HCT116 (cell line): ENCODE data around the gene CLEC11A. TPM values are rescaled to one million over a fixed set of nuclear protein-coding genes. Genes with fewer than 3 reads are reported as not detected.

ENCODE experiments used
- ATAC-seq: fragments of 200-7000 bp; cut with Tn5 transposase; 2 replicates; pipeline ENCODE4 v1.9.1; 2020; ENCODE audit warnings: mild to moderate bottlenecking, moderate library complexity
- BruUV-seq: library from RNA; stranded (reverse); fragments of 400-500 nt; replicated peaks from 2 replicates; lab custom pipeline; 2021; lab: Mats Ljungman, UMichigan
- CTCF ChIA-PET: fragments of 300-600 bp; sonication (Branson Sonifier 250); formaldehyde crosslinking; loops from one replicate; lab custom pipeline; 2021; ENCODE audit warnings: antibody characterized with exemption; lab: Charles Lee
- POLR2A ChIA-PET: fragments of 300-600, 350-600 bp; sonication (Branson Sonifier 250); formaldehyde crosslinking; loops from one replicate; lab custom pipeline; 2021; ENCODE audit warnings: antibody characterized with exemption; lab: Charles Lee
- RAD21 ChIA-PET, 2 experiments: fragments of 300-600 bp; sonication (Branson Sonifier 250); formaldehyde crosslinking; loops; one replicate each; lab custom pipeline; 2023; ENCODE audit warnings: low total read pairs in 2 of 2; ENCODE audit not compliant: uncharacterized antibody in 2 of 2, unreplicated experiment in 2 of 2, low non-redundant PET in 1 of 2; lab: Charles Lee
- DNase-seq: peaks from one replicate; pipeline ENCODE4 v3.0.0-alpha.2; 2010; ENCODE audit warnings: low read depth, low spot score
- H2AFZ ChIP-seq: fragments of 200-600 bp; shearing (Covaris generic), sonication (generic); 2 replicates; pipeline ENCODE4 v1.6.1; 2017; ENCODE audit warnings: low read depth, mixed run types, mixed read lengths, antibody characterized with exemption, low read length; ENCODE audit not compliant: poor library complexity, severe bottlenecking
- H3K27ac ChIP-seq: 2 replicates; pipeline ENCODE4 v1.5.1; 2012; ENCODE audit warnings: low read depth, low read length
- H3K27me3 ChIP-seq: fragments of 200-600 bp; sonication (generic); 2 replicates; pipeline ENCODE4 v1.6.1; 2016; ENCODE audit warnings: mixed run types, low read length, mixed read lengths; ENCODE audit not compliant: insufficient read depth
- H3K36me3 ChIP-seq, 2 experiments: fragments of 200-500 bp in 1 of 2; fragments of 200-600 bp in 1 of 2; sonication (Bioruptor generic) in 1 of 2; sonication (generic) in 1 of 2; 2 replicates each; pipeline versions ENCODE4 v1.5.1 to v1.6.1; 2014 to 2016; ENCODE audit warnings: low read length in 2 of 2, inconsistent platforms in 1 of 2, mixed read lengths in 1 of 2, mixed run types in 1 of 2; ENCODE audit not compliant: insufficient read depth in 2 of 2, control insufficient read depth in 1 of 2
- H3K4me1 ChIP-seq, 2 experiments: fragments of 200-600 bp in 1 of 2; sonication (generic) in 1 of 2; 2 replicates each; pipeline versions ENCODE4 v1.5.1 to v1.6.1; 2012 to 2017; ENCODE audit warnings: low read length in 2 of 2, inconsistent platforms in 1 of 2, mild to moderate bottlenecking in 1 of 2, mixed read lengths in 1 of 2, mixed run types in 1 of 2, moderate library complexity in 1 of 2; ENCODE audit not compliant: insufficient read depth in 2 of 2, control insufficient read depth in 1 of 2
- H3K4me2 ChIP-seq: fragments of 200-600 bp; sonication (generic); 2 replicates; pipeline ENCODE4 v1.6.1; 2017; ENCODE audit warnings: mixed run types, low read length, mixed read lengths
- H3K4me3 ChIP-seq, 2 experiments: fragments of 200-600 bp in 1 of 2; sonication (generic) in 1 of 2; replicated peaks in 1 of 2; 2 replicates each; pipeline ENCODE4 v1.5.1; 2011 to 2016; ENCODE audit warnings: low read length in 2 of 2, control low read depth in 1 of 2, low read depth in 1 of 2, mild to moderate bottlenecking in 1 of 2, mixed read lengths in 1 of 2, mixed run types in 1 of 2
- H3K79me2 ChIP-seq: fragments of 200-600 bp; sonication (generic); 2 replicates; pipeline ENCODE4 v1.6.1; 2017; ENCODE audit warnings: mild to moderate bottlenecking, mixed run types, low read length, moderate library complexity, mixed read lengths; ENCODE audit not compliant: insufficient read depth
- H3K9ac ChIP-seq: fragments of 200-600 bp; sonication (generic); 2 replicates; pipeline ENCODE4 v1.6.1; 2016; ENCODE audit warnings: low read length, mixed read lengths
- H3K9me2 ChIP-seq: fragments of 200-600 bp; sonication (generic), shearing (Covaris generic); 2 replicates; pipeline ENCODE4 v1.6.1; 2017; ENCODE audit warnings: mixed run types, mild to moderate bottlenecking, moderate library complexity; ENCODE audit not compliant: insufficient read depth
- H3K9me3 ChIP-seq, 2 experiments: fragments of 200-500 bp in 1 of 2; fragments of 200-600 bp in 1 of 2; sonication (Bioruptor generic) in 1 of 2; sonication (generic) in 1 of 2; 2 replicates each; pipeline ENCODE4 v1.6.1; 2014 to 2017; ENCODE audit warnings: low read length in 2 of 2, mixed read lengths in 2 of 2, inconsistent platforms in 1 of 2, low read depth in 1 of 2, mild to moderate bottlenecking in 1 of 2, mixed run types in 1 of 2, moderate library complexity in 1 of 2; ENCODE audit not compliant: control insufficient read depth in 1 of 2, insufficient read depth in 1 of 2
- H4K20me1 ChIP-seq: fragments of 200-600 bp; sonication (generic), shearing (Covaris generic); 2 replicates; pipeline ENCODE4 v1.6.1; 2017; ENCODE audit warnings: mixed run types, mild to moderate bottlenecking, moderate library complexity; ENCODE audit not compliant: insufficient read depth
- CEBPB ChIP-seq: IDR thresholded peaks from 2 replicates; pipeline ENCODE4 v1.6.1; 2012; ENCODE audit warnings: low read depth
- EZH2phosphoT487 ChIP-seq: fragments of 200-600 bp; IDR thresholded peaks from 2 replicates; pipeline ENCODE4 v1.6.1; 2018; ENCODE audit warnings: antibody characterized with exemption, borderline replicate concordance
- POLR2A ChIP-seq: IDR thresholded peaks from 2 replicates; pipeline ENCODE4 v1.7.0; 2011; ENCODE audit warnings: borderline replicate concordance; ENCODE audit not compliant: insufficient read depth, insufficient read length; ENCODE audit errors: extremely low read depth
- RAD21 ChIP-seq: IDR thresholded peaks from 2 replicates; pipeline ENCODE4 v1.6.1; 2012; ENCODE audit warnings: low read depth, mild to moderate bottlenecking
- SP1 ChIP-seq: IDR thresholded peaks from 2 replicates; pipeline ENCODE4 v1.6.1; 2012; ENCODE audit warnings: low read depth
- SRF ChIP-seq: IDR thresholded peaks from 2 replicates; pipeline ENCODE4 v1.6.1; 2012; ENCODE audit warnings: low read depth
- TCF7L2 ChIP-seq: IDR thresholded peaks from 2 replicates; pipeline ENCODE4 v1.7.0; 2011; ENCODE audit warnings: borderline replicate concordance, inconsistent platforms; ENCODE audit not compliant: insufficient read depth, insufficient read length; ENCODE audit errors: extremely low read depth
- ZFX ChIP-seq: fragments of 450-650 bp; IDR thresholded peaks from 2 replicates; pipeline ENCODE4 v1.6.1; 2017
- intact Hi-C: fragments of 100-400 bp; cut with micrococcal nuclease; formaldehyde crosslinking; loops from 2 replicates; pipeline ENCODE4 v1.10.0; 2022
- total RNA-seq: library from RNA; stranded (reverse); gene quantifications from one replicate; pipeline ENCODE4 v1.2.1, GENCODE V29; 2021; ENCODE audit not compliant: unreplicated experiment

Gene CLEC11A
- total RNA-seq, 1 experiment from 2014 or later = 7.1 TPM

GRCh38 chr19:50721441-50722137 is 1.6 kb upstream of the CLEC11A start:
- Histone ChIP-seq H4K20me1 (no peaks in the 10 kb centered on the region), H3K9ac (no peak overlapping the region), H2AFZ (no peak overlapping the region)
- DNase-seq = no peak
- no peak for TF ChIP-seq EZH2phosphoT487
- peak; percentile 60 for TF ChIP-seq TCF7L2
- no peak for TF ChIP-seq RAD21
- no peak for TF ChIP-seq CEBPB
- TF ChIP-seq POLR2A = no peak
- no peak for TF ChIP-seq SRF
- TF ChIP-seq ZFX = no peak; the same call in 1 of the 2 replicates
- TF ChIP-seq, all 23 proteins: peak for 1
- ATAC-seq = no peak
- intact Hi-C loops = loop anchor here (5.0 kb wide), 1 partner anchor 61 kb away; no protein-coding TSS in a partner anchor
- Histone ChIP-seq H3K27me3 (no peaks in the 10 kb centered on the region), H3K36me3 (no peaks in the 10 kb centered on the region), H3K79me2 (peaks cover 14% of the 10 kb centered on the region), H3K4me1 (peaks cover 18 to 50% of the 10 kb centered on the region in 2 experiments; a peak in 3 of 4 replicates), H3K9me3 (no peaks in the 10 kb centered on the region), H3K27ac (no peak overlapping the region), H3K9me2 (no peaks in the 10 kb centered on the region), H3K4me3 (no peak overlapping the region), H3K4me2 (no peak overlapping the region)
- no TSS peak for BruUV-seq
- RAD21 ChIA-PET = no interaction called here
- POLR2A ChIA-PET = no interaction called here
- CTCF ChIA-PET = interaction anchor here (1.5 kb wide), 1 partner anchor 201 kb away, joined by 4 read pairs; no protein-coding TSS in a partner anchor

GRCh38 chr19:50722201-50723013 is 757 bp upstream of the CLEC11A start:
- intact Hi-C loops = loop anchor here (5.0 kb wide), 1 partner anchor 60 kb away; no protein-coding TSS in a partner anchor
- Histone ChIP-seq H2AFZ (no peak overlapping the region), H3K36me3 (no peaks in the 10 kb centered on the region), H3K27me3 (no peaks in the 10 kb centered on the region), H3K9me3 (no peaks in the 10 kb centered on the region), H3K9me2 (no peaks in the 10 kb centered on the region), H3K27ac (no peak overlapping the region), H3K79me2 (peaks cover 16% of the 10 kb centered on the region), H3K4me3 (no peak overlapping the region), H4K20me1 (no peaks in the 10 kb centered on the region), H3K9ac (no peak overlapping the region), H3K4me2 (no peak overlapping the region), H3K4me1 (peaks cover 18 to 53% of the 10 kb centered on the region in 2 experiments; a peak in 3 of 4 replicates)
- no peak for TF ChIP-seq SP1
- ATAC-seq = no peak
- BruUV-seq = no TSS peak
- DNase-seq = no peak
- ChIA-PET POLR2A (no interaction called here), RAD21 (no interaction called here), CTCF (interaction anchor here (1.5 kb wide), 1 partner anchor 200 kb away, joined by 4 read pairs; no protein-coding TSS in a partner anchor)
